Limb (tissue), 2 donors: ENCODE data around the gene PLEKHM3.

Source experiments
- DNase-seq, 2 donors: peaks; one replicate each; pipeline ENCODE4 v3.0.0-alpha.2; 2016; ENCODE audit errors: extremely low spot score in 2 of 2

The PLEKHM3 gene

GRCh38 chr2:207892716-207893402 is 132.5 kb downstream of the PLEKHM3 start:
- peak in 1 of 2 donors; percentile 6 for DNase-seq

- no peak for DNase-seq
Measured at GRCh38 chr2:207891086-207891844, 134.1 kb downstream of the PLEKHM3 start.

DNA sequence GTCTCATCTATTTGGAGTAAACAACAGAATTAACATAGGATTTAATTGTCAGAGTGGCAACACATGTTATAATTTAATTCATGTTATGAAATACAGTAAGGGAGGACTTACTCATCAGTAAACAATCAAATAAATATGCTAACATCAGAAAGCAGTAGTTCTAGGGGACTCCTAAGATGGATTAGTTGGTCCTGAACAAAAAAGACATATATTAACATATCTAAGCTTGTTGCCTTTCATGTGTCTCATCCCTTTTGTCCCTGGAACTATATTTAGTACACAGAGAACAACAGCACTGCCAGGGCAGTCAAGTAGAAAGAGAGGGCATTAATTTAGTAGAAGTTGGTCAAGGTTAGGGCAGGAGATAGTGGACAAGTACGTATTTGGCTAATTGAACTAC is 137.8 kb downstream of the PLEKHM3 start:
- DNase-seq = no peak

DNA sequence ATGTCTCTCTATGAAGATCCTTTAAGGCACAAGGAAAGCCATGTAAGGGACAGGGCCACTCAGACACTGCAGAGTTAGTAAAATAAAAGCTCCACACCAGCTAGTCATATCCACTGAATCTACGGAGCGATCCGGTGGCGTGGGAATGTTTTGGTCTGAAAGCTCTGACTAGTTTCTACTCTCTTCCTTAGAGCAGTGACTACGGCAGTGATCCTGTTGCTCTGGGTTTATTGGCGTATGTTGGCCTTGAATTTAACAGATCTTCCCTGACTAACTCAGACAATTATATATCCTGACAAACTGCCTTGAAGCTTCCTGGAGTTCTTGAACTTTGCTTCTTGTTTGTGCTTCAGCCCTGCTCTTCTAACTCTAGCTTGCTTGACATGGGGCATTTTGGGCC is 140.3 kb downstream of the PLEKHM3 start:
- no peak for DNase-seq

DNA sequence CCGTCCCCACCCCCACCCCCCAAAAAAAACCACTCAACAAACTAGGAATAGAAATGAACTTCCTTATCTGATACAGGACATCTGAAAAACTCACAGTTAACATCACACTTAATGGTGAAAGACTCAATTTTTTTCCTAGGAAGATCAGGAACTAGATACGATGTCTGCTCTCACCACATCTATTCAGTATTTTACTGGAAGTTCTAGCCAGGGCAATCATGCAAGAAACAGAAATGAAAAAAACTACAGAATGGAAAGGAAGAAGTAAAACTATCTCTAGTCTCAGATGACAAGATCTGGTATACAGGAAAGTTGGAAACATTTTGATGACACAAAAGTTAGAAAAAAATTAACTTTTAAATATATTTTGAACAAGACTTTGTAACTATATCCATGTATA is 141.2 kb downstream of the PLEKHM3 start:
- no peak for DNase-seq

DNA sequence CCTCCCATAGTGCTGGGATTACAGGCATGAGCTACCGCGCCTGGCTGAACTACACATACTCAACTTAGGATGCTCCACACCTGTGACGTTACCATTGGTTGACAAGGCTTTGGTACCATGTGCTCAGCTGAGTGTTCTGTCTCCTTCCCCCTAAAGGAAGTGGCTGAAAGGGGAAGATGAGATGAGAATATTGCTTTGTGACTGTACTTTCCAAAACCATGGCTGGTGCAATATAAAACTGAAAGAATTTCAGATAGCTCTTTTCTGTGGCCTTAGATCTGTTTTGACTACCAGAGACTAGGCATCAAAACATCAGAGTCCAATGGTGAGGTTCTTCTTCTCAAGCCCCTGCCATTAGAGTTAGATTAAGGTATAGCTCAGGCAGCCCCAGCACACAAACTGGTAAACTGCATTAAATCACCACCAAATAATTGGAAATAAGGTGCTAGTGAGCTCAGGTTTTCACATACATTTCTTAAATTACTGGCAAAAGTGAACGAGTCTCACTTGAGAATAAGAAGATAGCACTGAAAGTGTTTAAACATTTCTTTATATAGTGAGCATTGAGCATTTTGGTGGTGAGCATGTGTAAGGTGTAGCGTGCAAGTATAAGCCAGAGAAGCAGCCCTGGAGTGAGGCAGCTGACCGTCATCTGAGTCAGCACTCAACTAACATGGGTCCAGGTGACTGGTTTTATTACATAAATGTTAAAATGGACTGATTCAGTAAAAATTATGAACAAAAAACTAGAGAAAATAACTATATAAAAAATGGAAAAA is 142.1 kb downstream of the PLEKHM3 start:
- DNase-seq = no peak

- no peak for DNase-seq
Measured at GRCh38 chr2:207881902-207882301, 143.4 kb downstream of the PLEKHM3 start.

DNA sequence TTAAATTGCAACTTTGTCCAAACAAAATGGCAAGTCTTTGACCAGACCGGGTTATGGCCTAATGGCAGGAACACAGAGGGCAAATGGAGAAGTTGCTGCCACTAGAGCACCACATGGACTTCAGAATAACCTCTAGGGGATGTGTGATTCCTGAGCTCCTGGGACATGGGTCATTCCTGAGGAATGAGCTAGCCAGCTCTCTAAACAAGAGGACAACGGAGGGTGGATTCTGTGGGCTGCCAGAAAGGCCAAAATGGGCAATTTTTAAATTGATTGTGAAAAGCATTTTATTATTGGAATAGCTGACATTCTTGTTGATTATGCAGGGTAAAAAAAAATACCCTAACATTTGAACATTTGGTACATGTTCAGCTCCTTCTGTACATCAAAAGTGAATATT is 145.8 kb downstream of the PLEKHM3 start:
- no peak for DNase-seq

DNA sequence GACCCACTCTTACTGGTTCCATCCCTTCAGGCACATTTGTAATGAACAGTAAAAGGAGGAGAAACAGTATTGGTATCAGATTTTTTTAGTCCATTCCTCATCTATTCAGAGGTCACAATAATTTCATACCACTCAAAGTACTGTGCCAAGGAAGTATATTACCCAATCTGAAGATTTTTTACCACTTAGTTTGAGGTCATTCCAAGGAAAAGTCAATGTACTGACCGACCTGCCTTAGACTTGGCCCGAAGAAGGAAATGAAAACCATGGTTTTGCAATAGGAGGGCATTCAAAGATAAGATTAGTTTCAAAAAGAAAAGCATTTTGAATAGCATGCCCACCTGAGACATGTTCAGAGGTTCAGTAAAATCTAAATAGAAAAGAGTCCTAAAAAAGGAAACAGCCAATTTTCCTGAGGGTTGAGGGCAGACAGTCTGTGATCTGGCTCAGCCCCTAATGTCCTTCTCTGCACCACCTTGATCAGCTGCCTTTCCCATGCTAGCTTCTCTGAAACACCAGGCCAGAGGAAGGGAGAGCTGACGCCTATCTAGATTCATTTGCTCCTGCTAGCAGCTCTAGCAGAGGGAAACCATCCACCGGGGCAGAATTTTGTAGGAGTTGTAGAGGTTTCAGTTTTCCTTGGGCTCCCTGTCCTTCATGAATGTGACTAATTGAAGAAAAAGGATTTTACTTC is 148.3 kb downstream of the PLEKHM3 start:
- DNase-seq = no peak

GRCh38 chr2:207875473-207876212 is 149.7 kb downstream of the PLEKHM3 start:
- no peak for DNase-seq

- DNase-seq = no peak
Measured at GRCh38 chr2:207873794-207874193, 151.5 kb downstream of the PLEKHM3 start.

DNA sequence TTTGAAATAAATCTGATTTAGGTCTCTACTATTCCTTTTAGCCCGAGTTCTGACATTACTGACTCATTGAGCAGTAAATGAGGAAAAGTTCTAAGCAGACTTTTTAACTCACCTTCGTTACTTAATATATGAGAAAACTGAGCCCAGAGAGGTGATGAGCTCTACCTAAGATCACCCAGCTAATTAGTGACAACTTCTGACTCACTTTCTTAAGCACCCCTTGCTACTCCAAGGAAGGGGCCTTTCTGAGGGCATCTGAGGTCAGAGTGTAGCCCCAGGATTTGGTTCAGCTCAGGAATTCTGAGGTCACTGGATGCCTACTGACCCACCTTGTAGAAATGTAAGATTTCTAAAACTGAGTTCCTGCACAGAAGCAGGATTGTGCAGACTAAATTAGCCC is 153.4 kb downstream of the PLEKHM3 start:
- DNase-seq = no peak

DNA sequence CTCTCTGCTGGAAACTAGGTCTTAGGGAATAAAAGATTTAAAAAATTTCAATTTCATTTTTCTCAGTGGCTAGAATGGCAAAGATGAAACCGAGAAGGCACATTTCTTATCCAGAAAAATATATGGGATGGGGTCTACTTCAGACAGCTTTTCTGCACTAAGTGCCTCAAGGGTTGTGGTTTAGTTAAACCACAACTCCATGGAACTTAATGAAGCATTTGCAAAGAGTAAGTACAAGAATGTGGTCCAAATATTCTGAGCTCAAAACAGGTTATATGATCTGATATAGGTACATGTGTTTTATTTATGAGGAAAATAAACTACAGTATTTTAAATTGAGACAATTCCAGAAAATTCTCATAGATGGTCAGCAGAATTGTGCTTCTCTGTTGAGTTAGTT is 153.8 kb downstream of the PLEKHM3 start:
- DNase-seq = no peak

- DNase-seq = no peak
Measured at GRCh38 chr2:207870814-207871213, 154.5 kb downstream of the PLEKHM3 start.

DNA sequence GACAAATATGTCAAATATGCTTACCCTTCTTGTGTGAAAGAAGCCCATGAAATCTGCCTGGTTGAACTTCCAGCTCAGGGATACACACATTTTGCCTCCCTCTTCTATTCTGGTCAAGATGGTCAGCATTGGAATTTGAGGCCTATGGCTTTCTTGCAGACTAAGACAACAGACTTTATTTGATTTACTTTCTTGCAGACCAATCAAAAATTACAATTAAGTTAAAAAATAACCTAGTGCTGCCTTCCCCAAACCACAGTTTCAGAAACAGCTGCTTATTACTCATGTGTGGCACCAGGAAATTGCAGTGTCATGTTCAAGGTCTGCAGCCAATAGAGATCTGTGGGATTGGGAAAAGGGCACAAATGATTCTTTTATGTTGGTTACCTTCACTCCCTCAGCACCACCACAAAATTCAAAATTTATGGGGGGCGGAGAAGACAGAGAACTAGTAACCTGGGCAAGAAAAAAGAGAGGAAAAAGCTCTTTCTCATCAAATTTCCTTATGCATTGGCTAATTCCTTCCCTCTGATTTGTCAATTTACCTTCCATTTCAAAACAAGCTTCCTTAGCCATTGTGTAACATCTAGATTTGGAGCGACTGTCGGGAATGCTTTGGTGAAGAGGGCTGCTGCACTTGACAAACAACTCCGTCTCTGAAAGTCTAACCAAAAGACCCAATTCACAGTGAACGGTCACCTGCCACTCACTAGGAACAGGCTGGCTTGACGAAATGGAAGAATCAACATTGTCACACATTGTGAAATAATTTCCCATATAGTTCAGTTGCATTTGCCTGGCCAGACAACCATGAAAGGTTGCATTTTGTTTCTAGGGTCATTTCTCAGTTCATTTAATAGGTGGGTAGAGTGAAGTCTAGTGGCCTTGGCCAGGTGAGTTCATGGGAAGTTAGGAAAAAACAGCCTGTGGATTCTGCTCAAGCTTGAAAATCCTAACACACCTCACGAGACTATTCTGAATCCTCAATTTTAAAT is 155.2 kb downstream of the PLEKHM3 start:
- DNase-seq = no peak

- no peak for DNase-seq
Measured at GRCh38 chr2:207868855-207869596, 156.3 kb downstream of the PLEKHM3 start.

DNA sequence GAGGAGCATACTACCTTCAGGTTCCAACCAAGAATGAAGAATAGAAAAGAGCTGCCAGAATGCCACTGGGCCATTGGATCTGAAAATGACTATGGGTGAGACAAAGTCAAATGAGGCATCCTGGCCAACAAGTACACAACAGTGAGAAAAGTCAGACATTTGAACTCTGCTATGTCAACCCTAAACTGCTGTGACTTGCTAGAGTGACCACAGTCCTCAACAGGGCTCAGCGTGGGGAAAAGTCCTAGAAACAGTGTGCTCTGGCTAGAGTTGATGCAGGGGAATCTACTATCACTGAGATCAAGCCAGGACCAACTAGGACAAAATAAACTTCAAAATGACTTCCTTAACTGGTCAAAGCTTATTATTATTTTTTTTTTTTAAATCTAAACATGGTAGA is 157.4 kb downstream of the PLEKHM3 start:
- DNase-seq = no peak

GRCh38 chr2:207867056-207867455 is 158.3 kb downstream of the PLEKHM3 start:
- no peak for DNase-seq

- no peak for DNase-seq
Measured at GRCh38 chr2:207865210-207865609, 160.1 kb downstream of the PLEKHM3 start.
